HG03575 (cell line): ENCODE data around the gene TMEM134.

ENCODE experiments used
- ATAC-seq: cut with Tn5 transposase; IDR thresholded peaks from one replicate; pipeline ENCODE4 v1.9.1; 2021; ENCODE audit not compliant: unreplicated experiment, insufficient number of reproducible peaks, low FRiP score; ENCODE audit errors: extremely low read depth

Gene TMEM134

DNA sequence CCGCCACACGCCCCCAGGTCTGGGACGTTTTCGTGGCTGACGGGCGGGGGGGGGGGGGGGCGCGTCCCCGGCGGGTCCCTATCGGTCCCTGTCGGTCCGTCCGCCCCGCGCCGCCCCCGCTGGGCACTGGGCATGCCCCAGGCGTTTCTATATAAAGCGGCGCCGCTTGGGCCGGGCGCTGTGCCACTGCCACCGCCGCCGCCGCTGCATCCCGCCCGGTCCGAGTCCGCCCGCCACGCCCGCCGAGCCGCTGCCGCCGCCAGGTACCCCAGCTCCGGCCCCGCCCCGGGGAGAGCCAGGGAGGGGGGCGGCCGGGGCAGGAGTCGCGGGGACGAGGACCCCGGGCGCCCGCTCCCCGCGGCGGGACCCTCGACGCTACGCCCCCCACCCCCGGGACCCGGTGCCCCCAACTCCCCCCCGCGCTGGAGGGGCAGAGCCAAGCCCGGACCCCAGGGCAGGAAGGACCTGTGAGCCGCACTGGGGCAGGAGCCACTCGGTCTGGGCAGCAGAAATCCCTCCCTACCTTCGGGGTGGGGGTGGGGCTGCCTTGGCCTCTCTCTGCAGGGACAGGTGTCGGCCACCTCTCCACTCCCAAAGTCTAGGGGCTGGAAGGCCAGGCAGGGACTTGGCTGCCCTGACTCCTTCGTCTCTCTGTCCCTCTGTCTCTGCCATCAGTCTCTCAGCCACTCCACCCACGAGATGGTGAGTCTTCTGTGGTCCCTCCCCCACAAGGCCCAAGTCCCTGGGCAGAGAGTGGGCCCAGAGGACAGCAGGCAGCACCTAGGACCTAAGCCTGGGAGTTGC, 53.3 kb downstream of the TMEM134 start, which contains the start of gene CARNS1:
Gene CARNS1 (plus strand): TSS at position 178 of the 804 bp plus-strand sequence. CDS start 522 bp downstream, at position 700.
- ATAC-seq: no peak

DNA sequence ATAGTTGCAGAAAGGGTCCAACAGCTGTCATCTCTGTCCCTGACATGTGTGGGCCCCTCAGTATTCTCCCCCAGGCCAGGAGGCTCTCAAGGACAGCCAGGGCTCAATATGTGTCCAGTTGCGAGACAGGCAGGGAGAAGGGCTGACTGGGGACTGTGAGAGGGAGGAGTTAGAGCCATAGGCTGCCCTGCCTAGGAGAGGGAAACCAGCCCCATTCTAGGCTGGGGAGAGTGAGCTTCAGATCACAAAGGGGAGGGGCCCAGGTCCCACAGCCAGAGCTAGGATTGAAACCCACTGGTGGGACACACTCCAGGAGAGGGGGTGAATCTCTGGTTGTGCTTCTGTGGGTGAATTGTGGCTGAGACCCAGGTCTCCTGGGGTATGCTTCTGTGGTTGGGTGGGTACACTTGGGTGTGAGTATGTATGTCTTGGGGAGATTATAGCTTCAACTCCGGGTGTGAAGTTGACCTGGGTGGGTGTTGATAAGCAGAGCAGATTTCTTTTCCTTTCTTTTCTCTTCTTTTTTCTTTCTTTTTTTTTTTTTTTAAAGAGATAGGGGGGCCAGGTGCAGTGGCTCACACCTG, 55.7 kb downstream of the TMEM134 start:
- no peak for ATAC-seq

DNA sequence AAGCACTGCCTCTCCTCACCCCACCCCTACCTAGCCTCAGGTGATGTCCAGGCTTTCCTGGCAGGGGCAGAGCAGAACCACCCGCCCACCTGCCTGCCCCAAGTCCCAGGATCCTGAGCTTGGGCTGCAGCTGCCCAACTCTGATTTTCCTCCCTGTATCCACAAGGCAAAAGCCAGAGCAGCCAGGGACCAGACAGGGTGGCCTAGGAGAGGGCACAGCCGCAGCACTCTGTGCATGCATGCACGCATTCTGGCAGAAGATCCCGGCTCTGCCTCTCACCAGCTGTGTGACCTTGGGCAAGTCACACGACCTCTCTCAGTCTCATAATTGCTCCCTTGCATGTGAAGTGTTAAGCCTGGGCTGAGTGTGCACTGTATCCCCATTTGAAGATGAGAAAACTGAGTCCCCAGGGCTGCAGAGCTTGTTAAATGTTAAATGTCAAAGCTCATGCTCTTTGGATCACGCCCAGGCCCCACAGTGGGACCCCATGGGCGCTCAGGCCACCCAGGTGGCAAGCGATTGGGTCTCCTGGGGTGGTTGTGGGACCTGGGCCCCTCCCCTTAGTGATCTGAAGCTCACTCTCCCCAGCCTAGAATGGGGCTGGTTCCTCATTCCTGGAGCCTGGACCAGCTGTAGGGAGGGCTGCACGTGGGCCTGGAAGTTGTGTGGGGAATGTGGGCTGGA, 56.4 kb downstream of the TMEM134 start:
- no peak for ATAC-seq

DNA sequence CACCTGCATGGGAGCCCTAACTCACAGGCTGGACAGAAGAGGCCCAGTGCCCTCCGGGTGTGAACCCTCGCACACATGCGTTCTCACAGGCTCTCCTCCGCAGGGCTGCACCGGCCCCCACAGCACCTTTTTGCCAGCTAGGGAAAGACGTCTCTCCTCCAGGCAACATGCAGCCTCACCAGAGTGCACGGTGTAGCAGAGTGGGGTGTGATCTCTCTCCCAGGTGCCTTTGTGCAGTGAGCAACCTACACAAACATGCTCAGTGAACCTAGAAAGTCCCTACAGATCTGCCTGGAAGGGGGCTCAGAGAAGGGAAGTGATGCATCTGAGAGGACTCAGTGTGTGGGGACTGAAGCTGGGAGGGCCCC, 57.3 kb downstream of the TMEM134 start:
- ATAC-seq: no peak
